ENCODE results near the gene RAB9A.
"Not testable (repeated sequence)": the region's sequence is repeated elsewhere in the genome, so short reads cannot be mapped to it uniquely, and the experiment has no call there.

The RAB9A gene

GRCh38 chrX:13670197-13670596 lies 18.7 kb upstream of the RAB9A start:
- DNase-seq, result no peak

GRCh38 chrX:13673016-13673415 lies 15.9 kb upstream of the RAB9A start:
- DNase-seq, result no peak

- DNase-seq, result no peak
These were observed 12.0 kb upstream of the RAB9A start for GRCh38 chrX:13676885-13677284.

- DNase-seq, result not testable (repeated sequence)
These were observed 9.2 kb upstream of the RAB9A start for GRCh38 chrX:13679700-13680099.

GRCh38 chrX:13681595-13681994 lies 7.3 kb upstream of the RAB9A start:
- DNase-seq, result no peak

GRCh38 chrX:13684361-13684760 lies 4.6 kb upstream of the RAB9A start:
- no peak for DNase-seq

- no peak for DNase-seq
These were observed 3.7 kb upstream of the RAB9A start for GRCh38 chrX:13685126-13685763.

GRCh38 chrX:13687203-13687602 lies 1.7 kb upstream of the RAB9A start:
- no peak for DNase-seq

GRCh38 chrX:13688384-13688957 lies 457 bp upstream of the RAB9A start:
- no peak for DNase-seq

- DNase-seq, result no peak
These were observed 848 bp downstream of the RAB9A start for GRCh38 chrX:13689741-13690211.

GRCh38 chrX:13690836-13691235 lies 1.9 kb downstream of the RAB9A start:
- DNase-seq, result no peak

GRCh38 chrX:13691841-13692371 lies 3.0 kb downstream of the RAB9A start:
- no peak for DNase-seq

- DNase-seq, result no peak
These were observed 3.9 kb downstream of the RAB9A start for GRCh38 chrX:13692771-13693231.

GRCh38 chrX:13693341-13693961 lies 4.5 kb downstream of the RAB9A start:
- DNase-seq, result no peak

GRCh38 chrX:13694359-13694758 lies 5.4 kb downstream of the RAB9A start:
- no peak for DNase-seq

- DNase-seq, result no peak
These were observed 6.1 kb downstream of the RAB9A start for GRCh38 chrX:13694983-13695382.

- DNase-seq, result no peak
These were observed 6.7 kb downstream of the RAB9A start for GRCh38 chrX:13695601-13696115.

GRCh38 chrX:13697455-13697854 lies 8.5 kb downstream of the RAB9A start:
- DNase-seq, result no peak

GRCh38 chrX:13697976-13698375 lies 9.0 kb downstream of the RAB9A start:
- no peak for DNase-seq

- DNase-seq, result no peak
These were observed 9.5 kb downstream of the RAB9A start for GRCh38 chrX:13698432-13698831.

- no peak for DNase-seq
These were observed 10.4 kb downstream of the RAB9A start for GRCh38 chrX:13699183-13699826.

- DNase-seq, result no peak
These were observed 11.5 kb downstream of the RAB9A start for GRCh38 chrX:13700380-13700779.

GRCh38 chrX:13702111-13702789 lies 13.3 kb downstream of the RAB9A start:
- no peak for DNase-seq
